ENCODE measurements around the gene GPC3. TPM values are rescaled to one million over a fixed set of nuclear protein-coding genes. Genes with fewer than 3 reads are reported as not detected.
"Not testable (repeated sequence)": the region's sequence is repeated elsewhere in the genome, so short reads cannot be mapped to it uniquely, and the experiment has no call there.

Gene GPC3
- total RNA-seq, 2 experiments from 2014 or later: 0.58 to 0.63 TPM

- TF ChIP-seq, protein P1, sequence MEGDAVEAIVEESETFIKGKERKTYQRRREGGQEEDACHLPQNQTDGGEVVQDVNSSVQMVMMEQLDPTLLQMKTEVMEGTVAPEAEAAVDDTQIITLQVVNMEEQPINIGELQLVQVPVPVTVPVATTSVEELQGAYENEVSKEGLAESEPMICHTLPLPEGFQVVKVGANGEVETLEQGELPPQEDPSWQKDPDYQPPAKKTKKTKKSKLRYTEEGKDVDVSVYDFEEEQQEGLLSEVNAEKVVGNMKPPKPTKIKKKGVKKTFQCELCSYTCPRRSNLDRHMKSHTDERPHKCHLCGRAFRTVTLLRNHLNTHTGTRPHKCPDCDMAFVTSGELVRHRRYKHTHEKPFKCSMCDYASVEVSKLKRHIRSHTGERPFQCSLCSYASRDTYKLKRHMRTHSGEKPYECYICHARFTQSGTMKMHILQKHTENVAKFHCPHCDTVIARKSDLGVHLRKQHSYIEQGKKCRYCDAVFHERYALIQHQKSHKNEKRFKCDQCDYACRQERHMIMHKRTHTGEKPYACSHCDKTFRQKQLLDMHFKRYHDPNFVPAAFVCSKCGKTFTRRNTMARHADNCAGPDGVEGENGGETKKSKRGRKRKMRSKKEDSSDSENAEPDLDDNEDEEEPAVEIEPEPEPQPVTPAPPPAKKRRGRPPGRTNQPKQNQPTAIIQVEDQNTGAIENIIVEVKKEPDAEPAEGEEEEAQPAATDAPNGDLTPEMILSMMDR (IDR thresholded peaks at IDR 0.05): no peak
- Mint-ChIP-seq H3K4me3 (no peak overlapping the region), H3K9me3 (no peaks in the 10 kb centered on the region), H3K4me1 (ENCODE audit: low read depth) (no peaks in the 10 kb centered on the region), H3K36me3 (ENCODE audit: low read depth) (no peaks in the 10 kb centered on the region), H3K27ac (no peak overlapping the region), H3K27me3 (no peaks in the 10 kb centered on the region)
- intact Hi-C loops (cut with micrococcal nuclease): no loop called here
- POLR2A ChIA-PET: no interaction called here
- DNase-seq (no peak), ATAC-seq (no peak)
- CTCF ChIA-PET: no interaction called here
Measured at GRCh38 chrX:133888984-133889383, 96.4 kb downstream of the GPC3 start.

DNA sequence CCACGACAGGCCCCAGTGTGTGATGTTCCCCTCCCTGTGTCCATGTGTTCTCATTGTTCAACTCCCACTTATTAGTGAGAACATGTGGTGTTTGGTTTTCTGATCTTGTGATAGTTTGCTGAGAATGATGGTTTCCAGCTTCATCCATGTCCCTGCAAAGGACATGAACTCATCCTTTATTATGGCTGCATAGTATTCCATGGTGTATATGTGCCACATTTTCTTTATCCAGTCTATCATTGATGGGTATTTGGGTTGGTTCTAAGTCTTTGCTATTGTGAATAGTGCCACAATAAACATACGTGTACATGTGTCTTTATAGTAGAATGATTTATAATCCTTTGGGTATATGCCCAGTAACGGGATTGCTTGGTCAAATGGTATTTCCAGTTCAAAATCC lies 97.3 kb downstream of the GPC3 start:
- H3K4me3 Mint-ChIP-seq; H3K27me3 Mint-ChIP-seq; H3K27ac Mint-ChIP-seq; intact Hi-C loops (cut with micrococcal nuclease); H3K4me1 Mint-ChIP-seq (ENCODE audit: low read depth); H3K36me3 Mint-ChIP-seq (ENCODE audit: low read depth); POLR2A ChIA-PET; ATAC-seq; CTCF ChIA-PET; H3K9me3 Mint-ChIP-seq; DNase-seq: not testable (repeated sequence)

- ATAC-seq (no peak), DNase-seq (no peak)
- intact Hi-C loops (cut with micrococcal nuclease): no loop called here
- no peaks in the 10 kb centered on the region for H3K4me1 Mint-ChIP-seq (ENCODE audit: low read depth)
- H3K36me3 Mint-ChIP-seq (ENCODE audit: low read depth): no peaks in the 10 kb centered on the region
- CTCF ChIA-PET: no interaction called here
- no peaks in the 10 kb centered on the region for H3K9me3 Mint-ChIP-seq
- H3K27ac Mint-ChIP-seq: no peak overlapping the region
- no peaks in the 10 kb centered on the region for H3K27me3 Mint-ChIP-seq
- TF ChIP-seq, protein P1 (IDR thresholded peaks at IDR 0.05): no peak
- POLR2A ChIA-PET: interaction anchor here (0.8 kb wide), 1 partner anchor 53 kb away, joined by 3 read pairs; no protein-coding TSS in a partner anchor
- no peak overlapping the region for H3K4me3 Mint-ChIP-seq
Measured at GRCh38 chrX:133884430-133885394, 100.7 kb downstream of the GPC3 start.

GRCh38 chrX:133881893-133882292 lies 103.5 kb downstream of the GPC3 start:
- intact Hi-C loops (cut with micrococcal nuclease): no loop called here
- TF ChIP-seq, protein P1 (IDR thresholded peaks at IDR 0.05): no peak
- no peaks in the 10 kb centered on the region for H3K4me1 Mint-ChIP-seq (ENCODE audit: low read depth)
- H3K27me3 Mint-ChIP-seq: no peaks in the 10 kb centered on the region
- POLR2A ChIA-PET: no interaction called here
- no peaks in the 10 kb centered on the region for H3K9me3 Mint-ChIP-seq
- DNase-seq: no peak
- no peaks in the 10 kb centered on the region for H3K36me3 Mint-ChIP-seq (ENCODE audit: low read depth)
- H3K4me3 Mint-ChIP-seq: no peak overlapping the region
- CTCF ChIA-PET: no interaction called here
- no peak overlapping the region for H3K27ac Mint-ChIP-seq
- no peak for ATAC-seq

DNA sequence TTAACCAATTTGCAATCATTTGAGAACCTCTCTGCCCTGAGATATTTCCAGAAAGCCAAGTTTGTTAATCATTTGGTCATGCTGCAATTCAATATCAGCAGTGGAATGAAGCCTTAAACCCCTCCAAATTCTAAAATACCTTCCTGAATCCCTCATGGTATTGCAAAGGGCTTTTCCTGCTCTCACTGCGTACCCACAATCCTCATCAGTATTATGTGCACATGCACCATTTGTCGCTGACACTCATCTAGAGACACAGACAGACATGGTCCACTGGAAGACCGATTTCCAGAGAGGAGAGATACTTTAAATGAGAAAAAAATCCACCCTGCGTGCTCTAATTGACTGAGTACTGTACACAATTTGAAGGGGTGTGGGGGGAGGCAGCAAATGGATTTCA lies 104.4 kb downstream of the GPC3 start:
- intact Hi-C loops (cut with micrococcal nuclease): no loop called here
- Mint-ChIP-seq H3K4me3 (no peak overlapping the region), H3K27ac (no peak overlapping the region), H3K9me3 (no peaks in the 10 kb centered on the region), H3K36me3 (ENCODE audit: low read depth) (no peaks in the 10 kb centered on the region), H3K4me1 (ENCODE audit: low read depth) (no peaks in the 10 kb centered on the region), H3K27me3 (no peaks in the 10 kb centered on the region)
- no peak for DNase-seq
- ChIA-PET CTCF (no interaction called here), POLR2A (no interaction called here)
- TF ChIP-seq, protein P1 (IDR thresholded peaks at IDR 0.05): no peak
- ATAC-seq: no peak

All from activated CD8-positive, alpha-beta T cell treated with anti-CD3 and anti-CD28 coated beads for 36 hours (primary cell).